Dendritic cell treated with granulocyte-macrophage colony-stimulating factor and Interleukin-4, amounts not matched to agents 40 ng/mL and 50 ng/mL, for 4 days (primary cell): ENCODE data around the gene AOPEP.
"Not testable (repeated sequence)": the region's sequence is repeated elsewhere in the genome, so short reads cannot be mapped to it uniquely, and the experiment has no call there.

Experiments used
- H3K27ac Mint-ChIP-seq: one replicate; pipeline ENCODE4 v1.8.0; 2022; ENCODE audit warnings: mild to moderate bottlenecking, mixed read lengths
- H3K27me3 Mint-ChIP-seq: one replicate; pipeline ENCODE4 v1.8.0; 2022; ENCODE audit warnings: mild to moderate bottlenecking, mixed read lengths
- H3K36me3 Mint-ChIP-seq: one replicate; pipeline ENCODE4 v1.8.0; 2022; ENCODE audit warnings: low read depth, mixed read lengths
- H3K4me1 Mint-ChIP-seq: one replicate; pipeline ENCODE4 v1.8.0; 2022; ENCODE audit warnings: low read depth, mixed read lengths
- H3K4me3 Mint-ChIP-seq: one replicate; pipeline ENCODE4 v1.8.0; 2022; ENCODE audit warnings: mild to moderate bottlenecking, moderate library complexity, mixed read lengths
- H3K9me3 Mint-ChIP-seq: one replicate; pipeline ENCODE4 v1.8.0; 2022; ENCODE audit warnings: mixed read lengths
- intact Hi-C: fragments of 100-400 bp; cut with micrococcal nuclease; formaldehyde crosslinking; loops from one replicate; pipeline ENCODE4 v1.15.0; 2022

The AOPEP gene

DNA sequence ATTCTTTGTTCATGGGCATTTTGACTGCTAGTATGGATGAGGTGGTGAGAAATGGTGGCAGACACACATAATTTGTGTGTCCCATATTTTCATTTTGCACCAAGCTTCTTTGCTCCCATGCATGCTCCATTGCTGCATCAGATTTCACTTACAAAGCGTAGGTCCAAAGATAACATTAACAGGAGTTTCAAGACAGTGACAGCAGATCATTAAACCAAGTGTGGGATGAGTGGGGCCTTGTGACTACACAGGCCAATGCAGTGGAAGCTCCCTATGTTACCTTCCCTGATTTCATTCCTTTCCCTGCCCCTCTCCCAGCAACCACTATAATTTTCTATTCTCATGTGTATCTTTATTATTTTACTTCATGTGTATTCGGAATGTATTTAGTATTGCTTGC lies 142.0 kb downstream of the AOPEP start:
- intact Hi-C loops: no loop called here
- H3K36me3 Mint-ChIP-seq: no peaks in the 10 kb centered on the region
- H3K4me3 Mint-ChIP-seq: no peak overlapping the region
- H3K4me1 Mint-ChIP-seq: peaks cover 17% of the 10 kb centered on the region
- no peaks in the 10 kb centered on the region for H3K27me3 Mint-ChIP-seq
- no peak overlapping the region for H3K27ac Mint-ChIP-seq
- no peaks in the 10 kb centered on the region for H3K9me3 Mint-ChIP-seq

DNA sequence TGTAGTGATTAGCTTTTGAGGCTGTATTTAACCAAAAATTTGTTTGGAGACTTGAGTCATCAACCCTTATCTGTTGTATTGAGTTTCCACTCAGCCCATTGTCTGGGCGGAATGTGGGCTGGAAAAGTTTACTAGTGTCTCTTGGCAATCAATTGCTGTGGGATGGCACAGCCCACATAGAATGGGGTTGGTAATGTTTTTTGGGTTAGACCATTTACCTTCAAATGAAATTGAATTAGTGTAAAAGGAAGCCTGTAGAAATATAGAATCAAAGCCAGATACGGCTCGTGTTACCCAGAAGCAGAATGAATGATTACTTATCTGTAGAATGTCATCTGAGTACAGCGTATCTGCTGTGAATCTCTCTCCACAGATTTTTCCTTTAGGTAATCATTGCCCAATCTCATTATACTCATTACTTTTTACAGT lies 142.9 kb downstream of the AOPEP start:
- Mint-ChIP-seq H3K27me3 (no peaks in the 10 kb centered on the region), H3K36me3 (no peaks in the 10 kb centered on the region), H3K9me3 (no peaks in the 10 kb centered on the region), H3K4me1 (peaks cover 17% of the 10 kb centered on the region), H3K27ac (no peak overlapping the region), H3K4me3 (no peak overlapping the region)
- intact Hi-C loops: no loop called here

DNA sequence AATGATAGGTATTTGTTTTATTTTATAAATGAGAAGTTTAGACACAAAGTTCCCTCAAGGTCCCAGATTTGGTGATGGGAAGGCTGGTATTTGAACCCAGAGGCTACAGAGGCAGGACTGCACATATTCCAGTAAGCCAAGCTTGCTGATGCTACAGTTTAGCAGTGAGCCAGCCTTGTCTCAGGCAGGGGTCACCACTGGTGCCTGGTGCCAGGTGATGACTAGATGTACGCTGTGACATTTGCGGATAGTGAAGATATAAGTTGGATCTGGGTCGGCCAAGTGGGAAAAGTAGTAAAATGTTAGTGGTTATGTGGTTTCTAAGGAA lies 143.9 kb downstream of the AOPEP start:
- no peak overlapping the region for H3K27ac Mint-ChIP-seq
- intact Hi-C loops: no loop called here
- no peak overlapping the region for H3K4me3 Mint-ChIP-seq

DNA sequence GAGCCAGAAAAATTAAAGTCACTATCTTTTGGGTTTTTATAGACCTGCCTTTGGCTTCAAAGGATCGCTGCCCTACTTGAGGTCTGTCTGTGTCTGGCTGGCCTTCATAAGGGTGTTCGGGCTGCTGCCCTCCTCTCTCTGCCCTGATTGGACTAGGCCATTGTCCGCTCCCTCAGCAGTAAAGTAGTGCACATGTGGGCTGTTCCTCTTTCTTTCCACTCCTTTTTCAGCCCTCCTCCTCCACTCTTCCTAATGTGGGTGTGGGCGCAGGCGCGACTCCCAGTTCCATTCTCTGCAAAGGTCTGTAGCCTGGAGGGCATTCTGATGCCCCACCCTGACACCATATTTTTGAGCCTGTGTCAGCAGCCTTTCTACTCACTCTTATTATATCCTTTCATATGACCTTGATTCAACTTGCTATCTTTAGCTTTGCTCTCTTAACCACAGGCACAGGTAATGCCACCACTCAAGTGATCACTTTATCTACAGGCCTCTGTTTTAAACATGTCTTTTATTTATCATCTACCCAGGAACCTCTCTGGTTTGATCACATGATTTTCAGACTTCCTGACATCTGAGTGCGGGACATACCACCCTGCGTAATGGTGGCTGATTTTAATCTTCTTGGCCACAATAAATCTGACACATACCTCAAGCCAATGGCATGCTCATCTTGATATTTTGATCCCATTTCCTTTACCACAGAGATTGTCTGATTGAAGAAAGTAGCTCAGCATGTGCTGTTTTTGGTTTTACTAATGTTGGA lies 144.5 kb downstream of the AOPEP start:
- Mint-ChIP-seq H3K4me1 (peaks cover 17% of the 10 kb centered on the region), H3K4me3 (no peak overlapping the region), H3K27me3 (no peaks in the 10 kb centered on the region), H3K9me3 (no peaks in the 10 kb centered on the region), H3K36me3 (no peaks in the 10 kb centered on the region), H3K27ac (no peak overlapping the region)
- intact Hi-C loops: no loop called here

More for the DNA sequence above, 143.9 kb downstream of the AOPEP start:
- Mint-ChIP-seq H3K9me3 (no peaks in the 10 kb centered on the region), H3K4me1 (peaks cover 17% of the 10 kb centered on the region), H3K36me3 (no peaks in the 10 kb centered on the region), H3K27me3 (no peaks in the 10 kb centered on the region)

DNA sequence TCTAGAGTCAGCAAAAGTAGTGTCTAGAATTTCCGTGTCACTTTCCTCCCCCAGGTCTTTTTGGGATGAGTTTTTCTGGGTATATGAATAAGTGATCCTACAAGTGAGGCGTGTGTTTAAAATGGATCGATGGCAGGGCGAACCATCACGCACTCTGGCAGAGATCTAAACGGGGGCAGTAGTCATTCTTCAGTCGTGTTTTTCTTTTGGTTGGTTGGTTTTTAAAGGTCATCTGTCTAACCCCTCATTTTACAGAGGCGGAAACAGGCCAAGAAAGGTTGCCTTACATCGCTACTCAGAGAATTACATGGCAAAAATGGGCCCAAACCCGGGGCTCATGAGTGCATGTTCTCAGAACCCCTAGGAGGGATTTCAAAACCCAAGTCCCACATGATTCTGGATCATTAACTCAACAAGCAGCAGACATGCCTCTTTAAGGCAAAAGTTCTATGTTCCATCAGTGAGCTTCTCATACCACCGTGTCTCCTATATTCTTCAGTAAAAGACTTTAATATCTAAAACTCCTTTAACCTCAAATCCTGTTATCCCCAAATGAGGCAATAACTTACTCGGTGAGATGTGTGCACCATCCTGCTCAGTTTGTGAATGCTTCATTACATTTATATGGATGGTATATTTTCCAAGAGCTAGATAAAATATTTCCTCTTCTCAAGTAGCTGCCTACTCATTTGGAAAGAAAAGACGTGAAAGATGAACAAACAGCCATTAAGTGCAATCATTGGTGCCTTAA lies 145.8 kb downstream of the AOPEP start:
- Mint-ChIP-seq H3K4me3 (no peak overlapping the region), H3K9me3 (no peaks in the 10 kb centered on the region), H3K36me3 (no peaks in the 10 kb centered on the region), H3K4me1 (peaks cover 13% of the 10 kb centered on the region), H3K27ac (no peak overlapping the region), H3K27me3 (no peaks in the 10 kb centered on the region)
- intact Hi-C loops: no loop called here

DNA sequence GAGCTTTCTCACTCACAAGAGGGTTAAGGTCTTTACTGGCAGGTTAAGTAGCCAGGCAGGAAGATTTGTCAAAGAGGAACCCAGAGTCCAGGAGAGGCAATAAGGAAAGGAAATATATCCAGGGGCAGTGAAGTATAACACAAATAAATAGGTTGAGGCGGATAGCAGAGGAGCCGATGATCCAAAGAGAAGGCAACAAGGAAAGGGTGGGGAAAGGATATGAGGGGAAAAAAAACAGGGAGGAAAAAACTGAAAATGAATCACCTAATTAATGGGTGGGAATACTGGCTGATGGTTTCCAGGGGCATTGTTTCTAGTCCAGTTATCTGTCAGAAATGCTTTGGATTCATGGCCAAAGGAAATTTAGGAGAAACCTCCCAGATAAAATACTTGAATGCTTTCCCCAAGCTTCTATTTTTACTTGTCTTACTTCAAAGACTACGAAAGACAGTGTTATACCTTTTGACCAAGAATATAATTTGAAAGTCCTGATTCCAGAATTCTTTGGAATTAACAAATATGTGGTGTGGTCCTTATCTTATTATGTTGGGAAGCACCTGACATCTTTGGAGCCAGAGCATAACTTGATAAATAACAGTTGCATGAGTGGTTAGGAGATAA lies 146.5 kb downstream of the AOPEP start:
- no peaks in the 10 kb centered on the region for H3K9me3 Mint-ChIP-seq
- no peaks in the 10 kb centered on the region for H3K36me3 Mint-ChIP-seq
- peaks cover 7% of the 10 kb centered on the region for H3K4me1 Mint-ChIP-seq
- no peak overlapping the region for H3K4me3 Mint-ChIP-seq
- intact Hi-C loops: no loop called here
- no peaks in the 10 kb centered on the region for H3K27me3 Mint-ChIP-seq
- no peak overlapping the region for H3K27ac Mint-ChIP-seq

DNA sequence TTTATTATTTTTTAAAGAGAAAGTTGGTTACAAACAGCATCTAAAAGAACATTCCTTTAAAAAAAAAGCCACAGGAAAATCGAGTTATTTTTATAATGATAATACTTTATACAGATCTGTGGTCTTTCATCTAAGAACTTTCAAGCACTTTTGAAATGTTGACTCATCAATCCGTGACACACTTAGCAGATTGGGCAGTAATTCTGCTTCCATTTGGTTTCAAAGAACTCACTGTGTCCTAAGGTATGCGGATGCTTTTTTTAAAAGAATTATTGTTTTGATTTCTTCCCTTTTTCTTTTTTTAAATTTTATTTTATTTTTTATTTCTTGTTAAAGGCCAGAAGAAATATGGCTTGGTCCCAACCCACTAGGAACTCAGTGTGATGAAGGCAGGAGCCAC lies 147.8 kb downstream of the AOPEP start:
- no peak overlapping the region for H3K27ac Mint-ChIP-seq
- no peak overlapping the region for H3K4me3 Mint-ChIP-seq
- H3K27me3 Mint-ChIP-seq: no peaks in the 10 kb centered on the region
- no peaks in the 10 kb centered on the region for H3K36me3 Mint-ChIP-seq
- H3K4me1 Mint-ChIP-seq: peaks cover 18% of the 10 kb centered on the region
- H3K9me3 Mint-ChIP-seq: no peaks in the 10 kb centered on the region
- intact Hi-C loops: no loop called here

DNA sequence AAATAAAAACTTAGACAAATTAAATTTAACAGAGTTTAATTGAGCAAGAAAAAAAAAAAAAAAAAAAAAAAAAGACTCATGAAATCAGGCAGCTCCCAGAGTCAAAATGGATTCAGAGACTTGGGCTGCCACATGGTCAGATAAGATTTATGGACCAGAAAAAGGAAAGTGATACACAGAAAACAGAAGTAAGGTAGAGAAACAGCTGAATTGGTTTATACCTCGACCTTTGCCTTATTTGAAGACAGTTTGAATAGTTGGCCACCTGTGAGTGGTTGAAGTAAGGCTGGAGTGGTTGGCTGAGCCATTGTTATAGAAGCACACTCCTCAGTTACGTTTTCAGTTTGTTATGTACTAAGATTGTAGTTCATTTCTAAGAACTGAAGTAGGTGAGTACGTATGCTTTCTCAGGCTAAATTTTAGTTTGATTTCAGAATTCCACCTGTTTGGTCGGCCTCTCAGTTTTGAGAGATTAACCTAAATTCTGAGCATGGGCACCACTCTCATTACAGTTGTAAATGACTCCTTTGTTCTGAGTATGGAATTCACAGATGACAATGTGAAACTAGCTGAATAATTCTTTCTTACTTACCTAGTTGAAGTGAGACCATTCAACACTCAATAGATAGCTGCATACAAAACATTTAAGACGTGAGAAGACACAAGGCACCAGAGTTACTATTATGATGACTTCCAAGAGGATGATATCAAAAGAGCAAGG lies 149.0 kb downstream of the AOPEP start:
- intact Hi-C loops: no loop called here
- H3K36me3 Mint-ChIP-seq: no peaks in the 10 kb centered on the region
- H3K9me3 Mint-ChIP-seq: no peaks in the 10 kb centered on the region
- H3K4me3 Mint-ChIP-seq: no peak overlapping the region
- no peaks in the 10 kb centered on the region for H3K27me3 Mint-ChIP-seq
- no peak overlapping the region for H3K27ac Mint-ChIP-seq
- peaks cover 18% of the 10 kb centered on the region for H3K4me1 Mint-ChIP-seq

DNA sequence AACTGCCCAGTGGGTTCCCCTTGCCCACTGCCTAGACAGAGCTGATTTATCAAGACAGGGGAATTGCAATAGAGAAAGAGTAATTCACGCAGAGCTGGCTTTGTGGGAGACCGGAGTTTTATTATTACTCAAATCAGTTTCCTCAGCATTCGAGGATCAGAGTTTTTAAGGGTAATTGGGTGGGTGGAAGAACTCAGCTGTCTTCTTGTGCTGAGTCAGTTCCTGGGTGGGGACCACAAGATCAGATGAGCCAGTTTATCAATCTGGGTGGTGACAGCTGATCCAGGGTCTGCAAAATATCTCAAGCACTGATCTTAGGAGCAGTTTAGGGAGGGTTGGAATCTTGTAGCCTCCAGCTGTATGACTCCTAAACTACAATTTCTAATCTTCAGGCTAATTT lies 152.3 kb downstream of the AOPEP start:
- H3K4me3 Mint-ChIP-seq, H3K9me3 Mint-ChIP-seq, intact Hi-C loops, H3K36me3 Mint-ChIP-seq, H3K27ac Mint-ChIP-seq, H3K27me3 Mint-ChIP-seq: not testable (repeated sequence)
- peaks cover 12% of the 10 kb centered on the region for H3K4me1 Mint-ChIP-seq

DNA sequence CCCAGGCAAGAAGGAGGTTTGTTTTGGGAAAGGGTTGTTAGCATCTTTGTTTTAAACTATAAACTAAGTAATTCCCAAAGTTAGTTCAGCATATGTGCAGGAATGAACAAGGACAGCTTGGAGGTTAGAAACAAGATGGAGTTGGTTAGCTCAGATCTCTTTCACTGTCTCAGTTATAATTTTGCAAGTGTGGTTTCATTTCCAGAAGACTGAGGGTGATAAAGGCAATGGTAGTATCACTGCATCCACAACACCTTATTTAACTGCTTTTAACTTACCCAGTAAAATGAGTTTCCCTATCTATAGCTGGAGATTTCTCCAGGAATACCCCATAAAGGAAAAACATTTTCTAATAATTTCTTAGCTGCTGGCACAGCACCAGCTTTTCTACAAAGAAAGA lies 152.7 kb downstream of the AOPEP start:
- Mint-ChIP-seq H3K27me3 (no peaks in the 10 kb centered on the region), H3K36me3 (no peaks in the 10 kb centered on the region), H3K27ac (no peak overlapping the region), H3K4me3 (no peak overlapping the region), H3K4me1 (peaks cover 12% of the 10 kb centered on the region), H3K9me3 (no peaks in the 10 kb centered on the region)
- intact Hi-C loops: no loop called here

DNA sequence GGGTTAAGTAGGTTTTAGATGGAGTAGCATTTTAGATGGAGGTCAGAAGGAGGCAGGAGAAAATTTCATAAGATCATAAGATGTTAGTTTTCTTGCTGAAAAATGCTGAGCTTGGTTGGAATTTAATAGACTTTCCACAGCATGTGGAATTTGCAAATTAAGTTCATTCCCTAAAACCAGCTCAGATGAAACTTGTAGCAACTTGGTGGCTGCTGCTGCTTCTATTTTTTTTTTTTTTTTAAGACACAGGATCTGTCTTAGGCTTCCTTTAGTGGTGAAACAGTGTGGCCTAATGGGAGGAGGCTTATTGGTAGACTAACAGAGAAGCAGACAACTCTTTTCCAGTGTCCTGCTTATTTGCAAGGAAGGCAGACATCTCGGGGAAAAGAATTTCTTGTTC lies 154.5 kb downstream of the AOPEP start:
- intact Hi-C loops: no loop called here
- Mint-ChIP-seq H3K36me3 (no peaks in the 10 kb centered on the region), H3K9me3 (no peaks in the 10 kb centered on the region), H3K27me3 (no peaks in the 10 kb centered on the region), H3K27ac (no peak overlapping the region), H3K4me3 (no peak overlapping the region), H3K4me1 (peaks cover 12% of the 10 kb centered on the region)

DNA sequence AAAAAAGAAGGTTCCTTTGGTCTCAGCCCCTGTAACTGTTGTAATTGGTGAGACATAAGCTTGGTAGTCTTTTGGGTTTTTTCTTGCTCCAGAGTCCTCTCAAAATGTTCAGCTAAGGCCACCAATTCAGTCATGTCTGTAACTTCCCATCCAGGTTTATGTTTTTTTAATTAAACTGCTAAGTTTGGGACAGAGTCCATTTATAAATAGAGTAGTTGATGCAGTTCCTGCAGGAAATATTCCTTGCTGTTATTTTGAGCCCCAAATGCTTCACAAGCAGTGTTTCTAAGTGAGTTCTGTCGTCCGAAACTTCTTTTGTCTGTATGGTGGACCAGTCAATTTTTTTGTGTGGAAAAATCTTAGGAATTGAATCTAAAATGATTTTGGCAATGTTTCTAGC lies 155.0 kb downstream of the AOPEP start:
- Mint-ChIP-seq H3K27ac (no peak overlapping the region), H3K36me3 (no peaks in the 10 kb centered on the region), H3K27me3 (no peaks in the 10 kb centered on the region), H3K4me1 (peaks cover 12% of the 10 kb centered on the region), H3K9me3 (no peaks in the 10 kb centered on the region), H3K4me3 (no peak overlapping the region)
- intact Hi-C loops: no loop called here

DNA sequence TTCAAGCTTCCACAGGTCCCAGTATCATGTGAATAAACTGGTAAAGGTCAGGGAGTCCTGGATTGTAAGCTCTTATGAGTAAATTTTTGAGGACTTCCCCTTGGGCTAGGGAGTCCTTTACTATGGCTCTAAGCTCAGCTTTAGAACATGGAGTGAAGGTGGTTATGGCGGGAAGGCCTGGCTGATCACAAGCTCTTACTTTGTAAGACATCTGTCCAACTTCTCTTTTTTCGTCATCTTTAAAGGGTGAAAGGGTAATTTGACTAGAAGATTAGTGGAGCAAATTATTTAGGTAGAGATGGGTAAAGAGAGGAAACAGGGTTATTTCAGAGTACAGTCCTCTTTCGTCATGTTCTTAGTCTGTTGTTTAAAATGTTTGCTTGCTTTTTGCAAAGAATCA lies 155.4 kb downstream of the AOPEP start:
- H3K27ac Mint-ChIP-seq: no peak overlapping the region
- H3K4me3 Mint-ChIP-seq: no peak overlapping the region
- intact Hi-C loops: no loop called here
- H3K36me3 Mint-ChIP-seq: no peaks in the 10 kb centered on the region
- no peaks in the 10 kb centered on the region for H3K9me3 Mint-ChIP-seq
- H3K27me3 Mint-ChIP-seq: no peaks in the 10 kb centered on the region
- H3K4me1 Mint-ChIP-seq: peaks cover 12% of the 10 kb centered on the region
